Smooth muscle cell (in vitro differentiated cells): ENCODE data around the gene KRT10. TPM values are rescaled to one million over a fixed set of nuclear protein-coding genes. Genes with fewer than 3 reads are reported as not detected.

Experiments used
- DNase-seq: peaks from one replicate; lab custom pipeline; 2025; ENCODE audit not compliant: unreplicated experiment; lab: John Stamatoyannopoulos, UW
- H2AFZ ChIP-seq: fragments of 200-600 bp; sonication (generic); 2 replicates; pipeline ENCODE4 v1.6.0; 2016; ENCODE audit warnings: antibody characterized with exemption, low read depth, mild to moderate bottlenecking
- H3F3A ChIP-seq: fragments of 200-600 bp; sonication (generic); 2 replicates; pipeline ENCODE4 v1.6.0; 2017; ENCODE audit warnings: antibody characterized with exemption, low read depth
- H3K27ac ChIP-seq: fragments of 200-600 bp; sonication (generic); 2 replicates; pipeline ENCODE4 v1.5.1; 2016; ENCODE audit warnings: low read depth, mild to moderate bottlenecking
- H3K27me3 ChIP-seq: fragments of 200-600 bp; sonication (generic); 2 replicates; pipeline ENCODE4 v1.6.1; 2016; ENCODE audit warnings: low read depth, mild to moderate bottlenecking
- H3K36me3 ChIP-seq: fragments of 200-600 bp; sonication (generic); 2 replicates; pipeline ENCODE4 v1.5.1; 2016; ENCODE audit warnings: low read depth
- H3K4me1 ChIP-seq: fragments of 200-600 bp; sonication (generic); 2 replicates; pipeline ENCODE4 v1.5.1; 2016; ENCODE audit warnings: low read depth
- H3K4me2 ChIP-seq: fragments of 200-600 bp; sonication (generic); 2 replicates; pipeline ENCODE4 v1.6.0; 2016; ENCODE audit warnings: mild to moderate bottlenecking
- H3K4me3 ChIP-seq: fragments of 200-600 bp; sonication (generic); 2 replicates; pipeline ENCODE4 v1.5.1; 2016; ENCODE audit warnings: mild to moderate bottlenecking
- H3K79me2 ChIP-seq: fragments of 200-600 bp; sonication (generic); 2 replicates; pipeline ENCODE4 v1.6.0; 2016; ENCODE audit warnings: low read depth, mild to moderate bottlenecking
- H3K9ac ChIP-seq: fragments of 200-600 bp; sonication (generic); 2 replicates; pipeline ENCODE4 v1.6.0; 2016; ENCODE audit warnings: low read depth
- H3K9me3 ChIP-seq: fragments of 200-600 bp; sonication (generic); replicated peaks from 2 replicates; pipeline ENCODE4 v1.5.1; 2016; ENCODE audit warnings: low read depth
- H4K20me1 ChIP-seq: fragments of 200-600 bp; sonication (generic); 2 replicates; pipeline ENCODE4 v1.6.0; 2016; ENCODE audit warnings: low read depth
- CTCF ChIP-seq: fragments of 200-600 bp; sonication (generic); IDR thresholded peaks from 2 replicates; pipeline ENCODE4 v1.5.1; 2017; ENCODE audit warnings: borderline replicate concordance, mild to moderate bottlenecking, antibody characterized with exemption; ENCODE audit not compliant: insufficient read depth, poor library complexity, severe bottlenecking
- WGBS: methylation state at CpG from one replicate; pipeline ENCODE4 v1.1.7; 2016; ENCODE audit warnings: low lambda C conversion rate; 5-methylcytosine and 5-hydroxymethylcytosine counted together
- polyA plus RNA-seq: library from polyadenylated mRNA; unstranded; fragments of >200 nt; fragmentation: Nextera tagmentation; extraction: Ambion mirVana; gene quantifications from 2 replicates; pipeline ENCODE4 v1.2.1, GENCODE V29; 2016
- total RNA-seq: library from RNA; depleted of rRNA; stranded (reverse); fragments of >200 nt; gene quantifications from 2 replicates; pipeline ENCODE4 v1.2.3, GENCODE V29; 2014

The KRT10 gene
- total and polyA plus RNA-seq, 2 experiments from 2014 or later, result 48.0 to 189 TPM

- TF ChIP-seq CTCF, result no peak
- Histone ChIP-seq H3K27ac (no peak overlapping the region), H3K4me3 (no peak overlapping the region), H2AFZ (no peak overlapping the region), H3F3A (no peaks in the 10 kb centered on the region), H3K36me3 (no peaks in the 10 kb centered on the region), H4K20me1 (no peaks in the 10 kb centered on the region), H3K4me2 (no peak overlapping the region), H3K9me3 (no peaks in the 10 kb centered on the region), H3K9ac (no peak overlapping the region), H3K79me2 (no peaks in the 10 kb centered on the region), H3K4me1 (no peaks in the 10 kb centered on the region), H3K27me3 (peaks cover 63% of the 10 kb centered on the region)
- no peak for DNase-seq
- WGBS, result 87% methylated on average over 10 of the region's 10 CpGs
These were observed 27.3 kb downstream of the KRT10 start for GRCh38 chr17:40795019-40795667.

- no peak for DNase-seq
- Histone ChIP-seq H2AFZ (no peak overlapping the region), H3K4me2 (no peak overlapping the region), H3K27me3 (peaks cover 56% of the 10 kb centered on the region), H3K9me3 (no peaks in the 10 kb centered on the region), H3K4me3 (no peak overlapping the region), H4K20me1 (no peaks in the 10 kb centered on the region), H3F3A (no peaks in the 10 kb centered on the region), H3K9ac (no peak overlapping the region), H3K79me2 (no peaks in the 10 kb centered on the region), H3K36me3 (no peaks in the 10 kb centered on the region), H3K27ac (no peak overlapping the region), H3K4me1 (no peaks in the 10 kb centered on the region)
- WGBS, result 88% methylated on average over 2 of the region's 2 CpGs
- no peak for TF ChIP-seq CTCF
These were observed 27.9 kb downstream of the KRT10 start for GRCh38 chr17:40794466-40794865.

- no peaks in the 10 kb centered on the region for H3K79me2 ChIP-seq
- no peaks in the 10 kb centered on the region for H3K4me1 ChIP-seq
- no peak overlapping the region for H3K27ac ChIP-seq
- H3K27me3 ChIP-seq, result peaks cover 50% of the 10 kb centered on the region
- no peaks in the 10 kb centered on the region for H3K36me3 ChIP-seq
- no peak overlapping the region for H3K4me2 ChIP-seq
- H3F3A ChIP-seq, result no peaks in the 10 kb centered on the region
- WGBS, result 84% methylated on average over 10 of the region's 10 CpGs
- H3K9ac ChIP-seq, result no peak overlapping the region
- H3K4me3 ChIP-seq, result no peak overlapping the region
- no peak overlapping the region for H2AFZ ChIP-seq
- H3K9me3 ChIP-seq, result no peaks in the 10 kb centered on the region
- no peak for DNase-seq
- no peaks in the 10 kb centered on the region for H4K20me1 ChIP-seq
- TF ChIP-seq CTCF, result no peak
These were observed 28.6 kb downstream of the KRT10 start for GRCh38 chr17:40793832-40794231.
